A549 (cell line): ENCODE results near the gene PSMD9.

Experiments used
- CBX2 ChIP-seq: fragments of 200-600 bp; sonication (generic); IDR thresholded peaks from 2 replicates; pipeline ENCODE4 v1.6.1; 2016; ENCODE audit warnings: low read depth, mild to moderate bottlenecking, borderline replicate concordance
- EP300 ChIP-seq, 2 experiments: fragments of >200 bp; sonication (Bioruptor Twin); formaldehyde crosslinking; IDR thresholded peaks; 2 replicates in 1 of 2; 3 replicates in 1 of 2; pipeline ENCODE4 v1.6.1; 2016 to 2017
- ESRRA ChIP-seq: fragments of 150-350 bp; IDR thresholded peaks from 2 replicates; pipeline ENCODE4 v1.6.1; 2014; ENCODE audit warnings: mild to moderate bottlenecking, low read length, borderline replicate concordance
- FOSB ChIP-seq: fragments of 250-450 bp; sonication (Bioruptor Pico); IDR thresholded peaks from 2 replicates; pipeline ENCODE4 v1.5.0; 2020; ENCODE audit warnings: mild to moderate bottlenecking, moderate library complexity
- HDAC2 ChIP-seq: fragments of 200-600 bp; sonication (generic); IDR thresholded peaks from 2 replicates; pipeline ENCODE4 v1.6.1; 2016
- KDM5A ChIP-seq: fragments of 200-600 bp; sonication (generic); IDR thresholded peaks from 2 replicates; pipeline ENCODE4 v1.6.1; 2016; ENCODE audit warnings: antibody characterized with exemption, mild to moderate bottlenecking
- NFE2L2 ChIP-seq: fragments of 150-350 bp; conservative IDR thresholded peaks from 2 replicates; pipeline ENCODE4 v1.6.1; 2014; ENCODE audit warnings: low read length
- NPAS2 ChIP-seq: fragments of 250-450 bp; sonication (Bioruptor Pico); IDR thresholded peaks from 2 replicates; pipeline ENCODE4 v1.8.0; 2022; ENCODE audit warnings: mild to moderate bottlenecking, moderate library complexity, borderline replicate concordance
- POLR2AphosphoS2 ChIP-seq: conservative IDR thresholded peaks from 2 replicates; pipeline ENCODE4 v1.6.1; 2012; ENCODE audit warnings: low read length, improper control_type of control experiment, inconsistent platforms
- RAD21 ChIP-seq, 2 experiments: fragments of >200 bp in 1 of 2; sonication (Bioruptor Twin) in 1 of 2; formaldehyde crosslinking in 1 of 2; IDR thresholded peaks in 1 of 2; conservative IDR thresholded peaks in 1 of 2; 2 replicates in 1 of 2; 3 replicates in 1 of 2; pipeline ENCODE4 v1.6.1; 2012 to 2018; ENCODE audit warnings: inconsistent platforms in 1 of 2
- TF ChIP-seq, protein P1 (sequence below): fragments of >200 bp; sonication (Bioruptor Twin); formaldehyde crosslinking; IDR thresholded peaks from 3 replicates; pipeline ENCODE4 v1.5.1; 2016
- TF ChIP-seq, protein P2 (sequence below): fragments of 200-600 bp; sonication (generic); IDR thresholded peaks from 2 replicates; pipeline ENCODE4 v1.6.1; 2016; ENCODE audit warnings: antibody characterized with exemption, mild to moderate bottlenecking, moderate library complexity
- TF ChIP-seq, protein P3 (sequence below): IDR thresholded peaks from 2 replicates; pipeline ENCODE4 v1.6.1; 2012
- TF ChIP-seq, protein P4 (sequence below): fragments of 250-450 bp; sonication (Bioruptor Pico); IDR thresholded peaks from 2 replicates; pipeline ENCODE4 v1.5.0; 2021; ENCODE audit warnings: mild to moderate bottlenecking, moderate library complexity, borderline replicate concordance

DNA sequence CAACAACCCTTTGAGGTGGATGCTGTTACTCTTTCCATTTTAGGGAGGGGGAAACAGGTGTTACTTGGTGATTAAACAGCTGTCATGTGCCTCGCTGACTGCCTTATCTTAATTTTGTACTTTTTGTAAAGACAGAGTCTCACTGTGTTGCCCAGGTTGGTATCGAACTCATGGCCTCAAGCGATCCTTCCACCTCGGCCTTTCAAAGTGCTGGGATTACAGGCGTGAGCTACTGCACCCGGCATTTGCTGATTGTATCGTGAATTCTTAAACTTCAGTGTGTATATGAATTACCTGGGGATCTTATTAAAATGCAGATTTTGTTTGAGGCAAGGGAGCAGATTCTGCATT lies 659 bp downstream of the PSMD9 start:
- TF ChIP-seq RAD21 (conservative IDR thresholded peaks at IDR 0.05 in 1 of 2, IDR thresholded peaks at IDR 0.05 in 1 of 2) (no peak), NPAS2 (CRISPR knock-in tag) (no peak), NFE2L2 (no peak), FOSB (CRISPR knock-in tag) (no peak), EP300 (IDR thresholded peaks at IDR 0.05) (no peak), CBX2 (no peak), ESRRA (no peak), POLR2AphosphoS2 (no peak), KDM5A (no peak), HDAC2 (no peak)
- TF ChIP-seq, protein P1, sequence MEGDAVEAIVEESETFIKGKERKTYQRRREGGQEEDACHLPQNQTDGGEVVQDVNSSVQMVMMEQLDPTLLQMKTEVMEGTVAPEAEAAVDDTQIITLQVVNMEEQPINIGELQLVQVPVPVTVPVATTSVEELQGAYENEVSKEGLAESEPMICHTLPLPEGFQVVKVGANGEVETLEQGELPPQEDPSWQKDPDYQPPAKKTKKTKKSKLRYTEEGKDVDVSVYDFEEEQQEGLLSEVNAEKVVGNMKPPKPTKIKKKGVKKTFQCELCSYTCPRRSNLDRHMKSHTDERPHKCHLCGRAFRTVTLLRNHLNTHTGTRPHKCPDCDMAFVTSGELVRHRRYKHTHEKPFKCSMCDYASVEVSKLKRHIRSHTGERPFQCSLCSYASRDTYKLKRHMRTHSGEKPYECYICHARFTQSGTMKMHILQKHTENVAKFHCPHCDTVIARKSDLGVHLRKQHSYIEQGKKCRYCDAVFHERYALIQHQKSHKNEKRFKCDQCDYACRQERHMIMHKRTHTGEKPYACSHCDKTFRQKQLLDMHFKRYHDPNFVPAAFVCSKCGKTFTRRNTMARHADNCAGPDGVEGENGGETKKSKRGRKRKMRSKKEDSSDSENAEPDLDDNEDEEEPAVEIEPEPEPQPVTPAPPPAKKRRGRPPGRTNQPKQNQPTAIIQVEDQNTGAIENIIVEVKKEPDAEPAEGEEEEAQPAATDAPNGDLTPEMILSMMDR = no peak
- TF ChIP-seq, protein P2, sequence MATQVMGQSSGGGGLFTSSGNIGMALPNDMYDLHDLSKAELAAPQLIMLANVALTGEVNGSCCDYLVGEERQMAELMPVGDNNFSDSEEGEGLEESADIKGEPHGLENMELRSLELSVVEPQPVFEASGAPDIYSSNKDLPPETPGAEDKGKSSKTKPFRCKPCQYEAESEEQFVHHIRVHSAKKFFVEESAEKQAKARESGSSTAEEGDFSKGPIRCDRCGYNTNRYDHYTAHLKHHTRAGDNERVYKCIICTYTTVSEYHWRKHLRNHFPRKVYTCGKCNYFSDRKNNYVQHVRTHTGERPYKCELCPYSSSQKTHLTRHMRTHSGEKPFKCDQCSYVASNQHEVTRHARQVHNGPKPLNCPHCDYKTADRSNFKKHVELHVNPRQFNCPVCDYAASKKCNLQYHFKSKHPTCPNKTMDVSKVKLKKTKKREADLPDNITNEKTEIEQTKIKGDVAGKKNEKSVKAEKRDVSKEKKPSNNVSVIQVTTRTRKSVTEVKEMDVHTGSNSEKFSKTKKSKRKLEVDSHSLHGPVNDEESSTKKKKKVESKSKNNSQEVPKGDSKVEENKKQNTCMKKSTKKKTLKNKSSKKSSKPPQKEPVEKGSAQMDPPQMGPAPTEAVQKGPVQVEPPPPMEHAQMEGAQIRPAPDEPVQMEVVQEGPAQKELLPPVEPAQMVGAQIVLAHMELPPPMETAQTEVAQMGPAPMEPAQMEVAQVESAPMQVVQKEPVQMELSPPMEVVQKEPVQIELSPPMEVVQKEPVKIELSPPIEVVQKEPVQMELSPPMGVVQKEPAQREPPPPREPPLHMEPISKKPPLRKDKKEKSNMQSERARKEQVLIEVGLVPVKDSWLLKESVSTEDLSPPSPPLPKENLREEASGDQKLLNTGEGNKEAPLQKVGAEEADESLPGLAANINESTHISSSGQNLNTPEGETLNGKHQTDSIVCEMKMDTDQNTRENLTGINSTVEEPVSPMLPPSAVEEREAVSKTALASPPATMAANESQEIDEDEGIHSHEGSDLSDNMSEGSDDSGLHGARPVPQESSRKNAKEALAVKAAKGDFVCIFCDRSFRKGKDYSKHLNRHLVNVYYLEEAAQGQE = no peak
- TF ChIP-seq, protein P3, sequence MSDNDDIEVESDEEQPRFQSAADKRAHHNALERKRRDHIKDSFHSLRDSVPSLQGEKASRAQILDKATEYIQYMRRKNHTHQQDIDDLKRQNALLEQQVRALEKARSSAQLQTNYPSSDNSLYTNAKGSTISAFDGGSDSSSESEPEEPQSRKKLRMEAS = no peak
- TF ChIP-seq, protein P4, sequence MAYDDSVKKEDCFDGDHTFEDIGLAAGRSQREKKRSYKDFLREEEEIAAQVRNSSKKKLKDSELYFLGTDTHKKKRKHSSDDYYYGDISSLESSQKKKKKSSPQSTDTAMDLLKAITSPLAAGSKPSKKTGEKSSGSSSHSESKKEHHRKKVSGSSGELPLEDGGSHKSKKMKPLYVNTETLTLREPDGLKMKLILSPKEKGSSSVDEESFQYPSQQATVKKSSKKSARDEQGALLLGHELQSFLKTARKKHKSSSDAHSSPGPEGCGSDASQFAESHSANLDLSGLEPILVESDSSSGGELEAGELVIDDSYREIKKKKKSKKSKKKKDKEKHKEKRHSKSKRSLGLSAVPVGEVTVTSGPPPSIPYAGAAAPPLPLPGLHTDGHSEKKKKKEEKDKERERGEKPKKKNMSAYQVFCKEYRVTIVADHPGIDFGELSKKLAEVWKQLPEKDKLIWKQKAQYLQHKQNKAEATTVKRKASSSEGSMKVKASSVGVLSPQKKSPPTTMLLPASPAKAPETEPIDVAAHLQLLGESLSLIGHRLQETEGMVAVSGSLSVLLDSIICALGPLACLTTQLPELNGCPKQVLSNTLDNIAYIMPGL (CRISPR knock-in tag) = no peak
